Astrocyte (in vitro differentiated cells and primary cell): Measurements from ENCODE around the gene PROS1.

ENCODE experiments used
- EZH2 ChIP-seq: IDR thresholded peaks from 2 replicates; pipeline ENCODE4 v1.6.1; 2012; ENCODE audit warnings: mild to moderate bottlenecking, low read length, inconsistent platforms; ENCODE audit not compliant: insufficient read depth
- TF ChIP-seq, protein P1 (sequence below): IDR thresholded peaks from 2 replicates; pipeline ENCODE4 v1.5.1; 2011; ENCODE audit warnings: low read depth, mild to moderate bottlenecking, inconsistent platforms, low read length, moderate library complexity; ENCODE audit not compliant: insufficient read depth

DNA sequence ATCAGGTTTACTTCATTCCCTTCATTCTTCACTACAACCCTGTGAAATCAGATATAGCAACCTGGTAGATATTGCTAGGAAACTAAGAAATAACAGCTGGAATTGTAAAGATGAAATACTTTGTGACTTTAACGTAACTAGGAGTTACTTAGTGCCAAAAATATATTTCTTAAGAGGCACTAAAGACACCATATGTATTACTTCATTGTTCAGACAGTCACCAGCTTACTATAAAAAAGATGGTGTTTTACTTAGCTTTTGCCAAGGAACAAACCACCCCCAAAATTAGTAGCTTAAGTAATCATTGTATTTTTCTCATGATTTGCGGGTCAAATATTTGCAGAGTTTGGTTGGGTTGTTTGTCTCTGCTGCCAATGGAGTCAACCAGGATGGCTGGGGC, 62.5 kb downstream of the PROS1 start:
- TF ChIP-seq, protein P1, sequence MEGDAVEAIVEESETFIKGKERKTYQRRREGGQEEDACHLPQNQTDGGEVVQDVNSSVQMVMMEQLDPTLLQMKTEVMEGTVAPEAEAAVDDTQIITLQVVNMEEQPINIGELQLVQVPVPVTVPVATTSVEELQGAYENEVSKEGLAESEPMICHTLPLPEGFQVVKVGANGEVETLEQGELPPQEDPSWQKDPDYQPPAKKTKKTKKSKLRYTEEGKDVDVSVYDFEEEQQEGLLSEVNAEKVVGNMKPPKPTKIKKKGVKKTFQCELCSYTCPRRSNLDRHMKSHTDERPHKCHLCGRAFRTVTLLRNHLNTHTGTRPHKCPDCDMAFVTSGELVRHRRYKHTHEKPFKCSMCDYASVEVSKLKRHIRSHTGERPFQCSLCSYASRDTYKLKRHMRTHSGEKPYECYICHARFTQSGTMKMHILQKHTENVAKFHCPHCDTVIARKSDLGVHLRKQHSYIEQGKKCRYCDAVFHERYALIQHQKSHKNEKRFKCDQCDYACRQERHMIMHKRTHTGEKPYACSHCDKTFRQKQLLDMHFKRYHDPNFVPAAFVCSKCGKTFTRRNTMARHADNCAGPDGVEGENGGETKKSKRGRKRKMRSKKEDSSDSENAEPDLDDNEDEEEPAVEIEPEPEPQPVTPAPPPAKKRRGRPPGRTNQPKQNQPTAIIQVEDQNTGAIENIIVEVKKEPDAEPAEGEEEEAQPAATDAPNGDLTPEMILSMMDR: no peak
- TF ChIP-seq EZH2: no peak
